ENCODE data around the gene SH3TC2.

Gene SH3TC2

GRCh38 chr5:149061341-149061740 is 1.5 kb downstream of the SH3TC2 start:
- DNase-seq (ENCODE audit: low read depth in 4 of 4, low spot score in 1 of 4) = no peak

DNA sequence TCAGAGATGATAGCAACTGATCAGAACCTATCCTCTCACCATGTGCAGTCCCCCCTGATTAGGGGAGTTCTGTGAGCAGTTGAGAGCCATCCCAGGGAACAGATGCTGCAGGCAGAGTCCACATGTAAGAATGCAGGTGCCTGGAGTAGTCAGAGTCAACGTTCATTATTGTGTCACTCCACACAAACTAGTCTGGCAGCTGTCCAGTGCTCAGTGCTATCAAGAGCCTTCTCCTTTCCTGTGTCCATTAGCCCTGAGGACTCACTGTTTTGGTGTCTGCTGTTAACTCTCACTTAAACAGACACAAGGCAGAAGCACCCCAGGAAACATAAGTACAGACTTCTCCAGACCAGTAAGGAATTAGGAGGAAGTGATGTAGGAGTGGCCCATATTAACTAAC is 2.5 kb downstream of the SH3TC2 start:
- no peak for DNase-seq (ENCODE audit: low read depth in 4 of 4, low spot score in 1 of 4)

GRCh38 chr5:149056616-149057165 is 6.2 kb downstream of the SH3TC2 start:
- DNase-seq (ENCODE audit: low read depth in 4 of 4, low spot score in 1 of 4) = no peak

DNA sequence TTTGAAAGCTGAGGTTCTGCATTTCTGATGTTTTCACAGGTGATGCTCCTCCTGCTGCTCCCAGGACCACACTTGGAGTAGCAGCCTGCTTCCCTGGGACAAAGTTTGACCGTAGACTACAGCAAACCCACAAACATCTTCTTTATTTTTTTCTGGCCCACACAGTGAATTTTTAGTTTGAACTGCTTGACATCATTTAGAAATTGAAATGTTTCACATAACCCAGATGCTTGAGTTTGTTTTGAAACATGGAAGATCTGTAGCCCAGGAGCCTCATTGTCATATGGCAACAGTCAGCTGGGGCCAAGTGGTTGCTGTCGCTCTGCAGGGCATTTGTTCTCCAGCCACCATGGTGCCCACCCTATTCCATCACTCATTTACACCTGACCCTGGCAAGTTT is 8.4 kb downstream of the SH3TC2 start:
- DNase-seq (ENCODE audit: low read depth in 4 of 4, low spot score in 1 of 4) = no peak

GRCh38 chr5:149053072-149053695 is 9.7 kb downstream of the SH3TC2 start:
- DNase-seq (ENCODE audit: low read depth in 4 of 4, low spot score in 1 of 4) = no peak

GRCh38 chr5:149049371-149049781 is 13.5 kb downstream of the SH3TC2 start:
- DNase-seq (ENCODE audit: low read depth in 4 of 4, low spot score in 1 of 4) = no peak

DNA sequence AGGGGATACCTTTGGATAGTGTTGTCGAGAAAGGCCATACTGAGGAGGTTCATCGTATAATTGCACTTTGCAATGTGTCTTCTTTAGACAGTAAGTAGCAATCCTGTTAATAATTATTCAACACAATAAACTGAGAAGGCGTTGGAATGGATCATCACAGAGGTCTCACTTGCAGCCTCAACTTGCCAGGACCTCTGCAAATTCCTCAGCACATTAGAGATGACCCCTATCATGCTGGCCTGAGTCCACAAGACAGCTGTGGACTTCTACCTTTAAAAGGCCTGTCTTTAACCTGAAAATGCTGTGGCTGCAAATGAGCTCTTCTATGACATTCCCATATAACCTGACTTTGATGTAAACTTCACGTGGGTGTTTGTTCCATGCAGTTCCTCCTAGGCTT is 14.1 kb downstream of the SH3TC2 start:
- no peak for DNase-seq (ENCODE audit: low read depth in 4 of 4, low spot score in 1 of 4)

DNA sequence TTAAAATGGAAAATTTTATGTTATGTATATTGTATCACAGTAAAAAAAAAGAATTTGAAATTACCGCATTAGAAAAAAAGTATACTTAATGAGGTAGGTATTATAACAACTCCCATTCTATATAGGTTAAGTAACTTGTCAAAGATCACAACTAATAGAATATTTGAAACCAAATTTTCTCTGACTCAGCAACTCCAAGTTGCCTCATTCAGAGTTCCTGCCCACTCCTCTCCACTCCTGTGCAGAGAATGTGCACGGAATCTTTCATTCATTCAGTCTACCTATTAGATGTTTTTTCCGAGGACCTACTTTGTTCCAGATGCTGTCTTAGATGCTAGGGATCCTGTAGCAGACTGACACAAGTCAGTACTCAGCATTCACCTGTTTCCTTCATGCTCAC is 15.4 kb downstream of the SH3TC2 start:
- no peak for DNase-seq (ENCODE audit: low read depth in 4 of 4, low spot score in 1 of 4)

DNA sequence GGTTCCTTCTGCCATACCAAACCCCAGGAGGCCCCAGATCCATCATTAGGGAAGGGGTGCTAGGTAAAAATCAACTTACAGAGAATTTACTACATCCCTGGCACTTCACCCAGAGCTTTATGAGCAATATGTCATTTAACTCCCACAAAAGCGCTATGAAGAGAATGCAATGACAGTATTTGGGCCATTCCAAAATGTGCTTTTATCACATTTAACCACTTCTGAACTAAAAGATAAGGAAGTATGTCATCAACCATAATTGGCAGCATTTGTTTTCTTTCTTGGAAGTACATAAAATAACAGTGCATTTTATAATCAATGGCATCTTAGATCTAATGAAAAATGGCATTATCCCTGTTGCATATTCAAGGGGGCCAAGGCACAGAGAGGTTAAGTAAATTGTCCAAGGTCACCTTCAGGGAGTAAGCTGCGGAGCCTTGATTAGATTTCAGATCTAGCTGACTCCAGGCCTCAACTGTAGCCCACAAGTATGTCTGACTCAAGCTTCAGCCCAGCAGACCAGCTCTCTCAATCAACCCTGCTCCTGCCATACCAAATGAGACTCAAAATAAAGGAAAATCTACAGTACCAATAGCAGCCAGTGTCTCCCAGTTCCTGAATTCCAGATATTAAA is 16.5 kb downstream of the SH3TC2 start:
- DNase-seq (ENCODE audit: low read depth in 4 of 4, low spot score in 1 of 4) = no peak

DNA sequence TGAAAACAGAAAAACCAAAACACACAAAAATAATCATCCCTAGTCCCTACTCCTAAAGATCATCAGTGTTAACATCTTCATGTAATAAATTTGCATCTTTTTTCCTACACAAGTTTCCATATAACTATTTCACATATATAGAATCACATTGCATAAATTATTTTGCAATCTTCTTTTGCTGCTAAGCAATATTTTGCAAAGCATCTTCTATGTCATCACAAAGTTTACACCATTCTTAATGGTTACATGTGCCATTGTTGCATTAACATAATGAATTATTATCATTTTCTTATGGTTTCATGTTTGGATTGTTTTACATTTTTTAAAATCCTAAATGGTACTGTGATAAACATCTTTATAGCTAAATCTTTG is 17.8 kb downstream of the SH3TC2 start:
- no peak for DNase-seq (ENCODE audit: low read depth in 4 of 4, low spot score in 1 of 4)

DNA sequence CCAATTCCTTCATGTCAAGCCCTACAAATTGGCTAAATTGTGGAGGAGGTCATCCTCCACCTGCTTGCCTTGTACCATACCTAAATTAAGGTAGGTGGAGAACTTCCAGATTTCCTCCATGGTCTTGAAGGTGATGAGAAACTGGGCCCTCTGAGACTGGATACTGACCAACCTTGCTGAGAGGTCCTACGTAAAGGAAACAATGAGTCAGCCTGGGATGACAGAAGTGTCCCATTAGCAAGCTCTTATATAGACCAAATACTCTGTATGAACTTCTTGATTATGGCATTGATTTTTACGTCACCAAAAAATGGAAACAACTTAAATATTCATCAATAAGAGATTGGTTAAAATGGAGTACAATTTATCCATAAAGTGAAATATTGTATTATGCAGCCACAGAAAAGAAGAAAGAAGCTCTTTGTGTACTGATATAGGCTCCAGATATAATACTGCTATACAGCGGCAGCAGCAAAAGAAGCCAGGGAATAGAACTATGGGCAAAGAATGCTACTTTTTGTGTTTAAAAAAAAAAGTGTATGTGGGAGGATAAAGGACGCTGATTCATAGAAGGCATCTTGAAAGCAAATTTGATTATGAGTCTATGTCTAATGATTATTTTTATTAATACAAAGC is 18.3 kb downstream of the SH3TC2 start:
- no peak for DNase-seq (ENCODE audit: low read depth in 4 of 4, low spot score in 1 of 4)

- DNase-seq (ENCODE audit: low read depth in 4 of 4, low spot score in 1 of 4) = no peak
These were observed 19.2 kb downstream of the SH3TC2 start for GRCh38 chr5:149043641-149044040.

GRCh38 chr5:149042865-149043264 is 20.0 kb downstream of the SH3TC2 start:
- no peak for DNase-seq (ENCODE audit: low read depth in 4 of 4, low spot score in 1 of 4)

DNA sequence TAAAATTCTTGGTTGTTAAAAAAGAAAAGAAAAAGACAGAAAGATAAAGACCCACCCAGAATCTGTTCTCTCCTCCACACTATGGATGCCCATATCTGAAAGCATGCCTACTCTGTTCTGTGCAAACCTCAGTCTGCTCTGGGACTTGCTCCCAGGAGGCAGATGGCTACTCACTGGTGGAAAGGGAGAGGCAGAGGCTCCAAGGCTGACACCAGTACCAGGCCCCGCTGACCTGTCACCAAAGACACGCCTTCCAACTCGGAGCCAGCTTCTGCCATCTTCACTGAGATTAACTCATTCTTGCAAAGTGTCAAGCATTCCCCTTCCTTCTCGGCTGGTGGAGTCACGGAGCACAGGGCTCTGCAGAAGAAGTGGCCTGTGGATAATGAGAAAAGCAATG is 21.6 kb downstream of the SH3TC2 start:
- no peak for DNase-seq (ENCODE audit: low read depth in 4 of 4, low spot score in 1 of 4)

DNA sequence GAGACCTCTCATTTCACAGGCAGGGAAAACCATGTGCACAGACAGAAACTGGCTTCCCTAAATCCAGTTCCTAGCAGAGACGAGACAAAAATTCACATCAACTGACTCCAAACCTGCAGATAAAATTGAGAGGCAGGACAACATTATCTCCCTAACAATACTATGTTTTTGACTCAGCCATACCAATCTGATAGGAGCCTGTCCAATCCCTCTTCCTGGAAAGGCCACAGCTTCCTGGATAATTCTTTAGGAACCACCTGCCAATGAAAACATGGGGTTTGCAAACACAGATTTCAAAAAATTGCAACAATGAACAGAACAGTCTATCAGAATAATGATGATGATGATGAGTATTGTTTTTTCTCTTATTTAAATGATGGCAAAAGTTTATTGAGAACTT is 22.4 kb downstream of the SH3TC2 start:
- DNase-seq (ENCODE audit: low read depth in 4 of 4, low spot score in 1 of 4) = no peak

DNA sequence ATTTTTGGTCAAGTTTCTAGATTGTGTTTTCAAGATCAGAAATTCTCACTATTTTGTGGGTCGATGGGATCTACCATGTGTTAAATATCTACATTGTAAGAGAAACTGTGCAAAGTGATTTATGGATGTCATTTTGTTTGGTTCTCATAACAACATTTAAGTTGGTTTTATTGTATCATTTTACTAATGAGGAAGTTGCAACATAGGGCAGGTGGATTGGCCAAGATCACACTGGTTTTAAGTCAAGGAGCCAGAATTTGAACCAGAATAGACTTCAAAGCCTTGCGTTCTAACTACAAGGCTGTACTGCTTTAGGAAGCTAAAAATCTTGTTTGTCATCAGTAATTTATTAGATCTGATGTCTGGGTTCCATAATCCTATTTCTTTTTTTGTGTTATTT is 23.4 kb downstream of the SH3TC2 start:
- DNase-seq (ENCODE audit: low read depth in 4 of 4, low spot score in 1 of 4) = no peak

- DNase-seq (ENCODE audit: low read depth in 4 of 4, low spot score in 1 of 4) = no peak
These were observed 24.4 kb downstream of the SH3TC2 start for GRCh38 chr5:149038336-149039080.

DNA sequence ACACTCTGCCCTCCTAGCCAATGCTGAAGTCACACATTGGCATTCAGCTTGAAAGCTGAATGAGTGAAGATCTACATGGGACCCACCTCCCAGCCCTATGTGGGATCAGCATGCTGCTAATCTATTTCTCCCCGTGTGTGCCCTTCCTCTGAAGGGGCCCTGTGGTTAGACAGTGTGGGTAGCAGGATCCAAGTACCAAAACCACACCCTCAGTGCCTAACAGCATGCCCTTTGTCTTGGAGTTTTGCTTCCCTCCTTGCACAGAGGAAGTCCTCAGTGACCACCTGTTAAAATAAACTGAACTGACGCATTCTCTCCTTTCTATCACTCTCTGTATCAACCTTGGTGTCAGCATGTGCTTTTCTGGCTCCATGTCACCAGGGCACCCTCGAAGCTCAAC is 25.0 kb downstream of the SH3TC2 start:
- DNase-seq (ENCODE audit: low read depth in 4 of 4, low spot score in 1 of 4) = no peak

DNA sequence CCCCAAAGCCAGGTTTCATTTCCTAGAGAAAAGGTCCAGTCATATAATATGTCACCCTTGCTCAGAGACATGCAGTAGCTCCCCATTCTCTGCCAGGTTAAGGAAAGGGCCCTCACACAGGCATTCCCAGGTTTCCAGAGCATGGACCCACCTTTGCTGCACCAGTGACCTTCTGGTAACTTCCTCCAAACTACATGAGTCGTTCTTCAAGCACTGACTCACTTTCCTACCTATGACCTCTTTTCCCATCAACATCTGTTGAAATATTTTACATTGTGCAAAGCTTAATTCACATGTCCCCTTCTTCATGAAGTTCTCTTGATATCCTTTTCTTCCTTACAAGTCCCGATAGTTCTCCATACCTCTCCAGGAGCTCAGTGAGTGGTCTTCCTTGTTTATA is 25.9 kb downstream of the SH3TC2 start:
- no peak for DNase-seq (ENCODE audit: low read depth in 4 of 4, low spot score in 1 of 4)

DNA sequence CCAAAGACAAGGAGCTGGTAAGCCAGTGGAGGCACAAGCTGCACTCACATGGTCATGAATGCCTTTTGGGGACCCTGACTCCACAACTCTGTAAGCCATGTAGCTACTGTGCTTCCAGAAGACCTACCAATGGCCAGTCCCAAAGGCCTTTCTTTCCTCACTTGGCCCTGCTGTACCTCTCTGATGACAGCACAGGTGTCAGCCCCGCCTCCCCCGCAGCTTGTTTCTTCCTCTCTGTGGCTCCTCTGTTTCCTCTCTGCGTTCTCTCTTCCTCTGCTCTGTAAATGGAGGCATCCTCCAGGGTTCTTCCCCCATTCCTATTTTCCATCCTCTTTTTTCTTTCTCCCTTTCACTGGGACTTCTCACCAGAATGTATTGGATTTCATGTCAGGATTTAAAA is 26.7 kb downstream of the SH3TC2 start:
- no peak for DNase-seq (ENCODE audit: low read depth in 4 of 4, low spot score in 1 of 4)

GRCh38 chr5:149035372-149035790 is 27.5 kb downstream of the SH3TC2 start:
- DNase-seq (ENCODE audit: low read depth in 4 of 4, low spot score in 1 of 4) = peak; percentile 38 to 44 (median 42)

Data from stimulated activated CD4-positive, alpha-beta T cell treated with anti-CD3 and anti-CD28 coated beads, Interleukin-1b, Interleukin-23, amount 100 ng/mL, for 24 hours (primary cell).